K562 (cell line): ENCODE results near the gene RHEBL1.

Experiments
- CHD4 ChIP-seq: fragments of 200-600 bp; sonication (generic); IDR thresholded peaks from 3 replicates; pipeline ENCODE4 v1.6.1; 2012; ENCODE audit warnings: low read depth, mild to moderate bottlenecking, mixed read lengths, low read length, inconsistent platforms; ENCODE audit not compliant: insufficient read depth, insufficient replicate concordance, poor library complexity, severe bottlenecking
- CTBP1 ChIP-seq: fragments of 450-650 bp; IDR thresholded peaks from 2 replicates; pipeline ENCODE4 v1.6.1; 2016; ENCODE audit warnings: borderline replicate concordance
- HDGF ChIP-seq: fragments of 450-650 bp; IDR thresholded peaks from 2 replicates; pipeline ENCODE4 v1.6.1; 2016
- POLR2A ChIP-seq: fragments of 450-650 bp; conservative IDR thresholded peaks from 2 replicates; pipeline ENCODE4 v1.6.1; 2016
- SMAD3 ChIP-seq: fragments of 450-650 bp; formaldehyde crosslinking; conservative IDR thresholded peaks from 2 replicates; pipeline ENCODE4 v1.4.0; 2020; ENCODE audit warnings: mild to moderate bottlenecking
- TSHZ1 ChIP-seq: fragments of 250-450 bp; sonication (Bioruptor Pico); IDR thresholded peaks from 2 replicates; pipeline ENCODE4 v1.4.0; 2020; ENCODE audit warnings: mild to moderate bottlenecking, moderate library complexity
- ZNF124 ChIP-seq: sonication (generic); formaldehyde crosslinking; IDR thresholded peaks from 2 replicates; pipeline ENCODE4 v1.8.1; 2022; ENCODE audit warnings: missing genetic modification reagents
- ZNF134 ChIP-seq: fragments of 250-450 bp; sonication (Bioruptor Pico); conservative IDR thresholded peaks from 2 replicates; pipeline ENCODE4 v1.4.0; 2020
- ZNF57 ChIP-seq: fragments of 450-650 bp; formaldehyde crosslinking; IDR thresholded peaks from 2 replicates; pipeline ENCODE4 v1.4.0; 2020; ENCODE audit warnings: mild to moderate bottlenecking, moderate library complexity
- ZSCAN32 ChIP-seq: fragments of 450-650 bp; formaldehyde crosslinking; IDR thresholded peaks from 2 replicates; pipeline ENCODE4 v1.4.0; 2020; ENCODE audit warnings: mild to moderate bottlenecking, moderate library complexity
- TF ChIP-seq, protein P1 (sequence below), 3 experiments: IDR thresholded peaks in 2 of 3; conservative IDR thresholded peaks in 1 of 3; 2 replicates each; pipeline ENCODE4 v1.5.1; 2011 to 2012; ENCODE audit warnings: low read length in 3 of 3, mild to moderate bottlenecking in 3 of 3, control low read depth in 2 of 3, improper control_type of control experiment in 1 of 3, inconsistent platforms in 1 of 3, low read depth in 1 of 3, mixed read lengths in 1 of 3, moderate library complexity in 1 of 3; ENCODE audit not compliant: insufficient read depth in 2 of 3
- TF ChIP-seq, protein P2 (sequence below): fragments of 450-650 bp; formaldehyde crosslinking; IDR thresholded peaks from 2 replicates; pipeline ENCODE4 v1.4.0; 2022; ENCODE audit warnings: missing genetic modification characterization

- TF ChIP-seq, protein P1, sequence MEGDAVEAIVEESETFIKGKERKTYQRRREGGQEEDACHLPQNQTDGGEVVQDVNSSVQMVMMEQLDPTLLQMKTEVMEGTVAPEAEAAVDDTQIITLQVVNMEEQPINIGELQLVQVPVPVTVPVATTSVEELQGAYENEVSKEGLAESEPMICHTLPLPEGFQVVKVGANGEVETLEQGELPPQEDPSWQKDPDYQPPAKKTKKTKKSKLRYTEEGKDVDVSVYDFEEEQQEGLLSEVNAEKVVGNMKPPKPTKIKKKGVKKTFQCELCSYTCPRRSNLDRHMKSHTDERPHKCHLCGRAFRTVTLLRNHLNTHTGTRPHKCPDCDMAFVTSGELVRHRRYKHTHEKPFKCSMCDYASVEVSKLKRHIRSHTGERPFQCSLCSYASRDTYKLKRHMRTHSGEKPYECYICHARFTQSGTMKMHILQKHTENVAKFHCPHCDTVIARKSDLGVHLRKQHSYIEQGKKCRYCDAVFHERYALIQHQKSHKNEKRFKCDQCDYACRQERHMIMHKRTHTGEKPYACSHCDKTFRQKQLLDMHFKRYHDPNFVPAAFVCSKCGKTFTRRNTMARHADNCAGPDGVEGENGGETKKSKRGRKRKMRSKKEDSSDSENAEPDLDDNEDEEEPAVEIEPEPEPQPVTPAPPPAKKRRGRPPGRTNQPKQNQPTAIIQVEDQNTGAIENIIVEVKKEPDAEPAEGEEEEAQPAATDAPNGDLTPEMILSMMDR (IDR thresholded peaks at IDR 0.05 in 2 of 3, conservative IDR thresholded peaks at IDR 0.05 in 1 of 3; ENCODE audit: insufficient read depth in 2 of 3, low read depth in 1 of 3, low read length in 3 of 3) = no peak
- TF ChIP-seq SMAD3 (CRISPR knock-in tag) = no peak
- no peak for TF ChIP-seq CHD4
- TF ChIP-seq CTBP1 = no peak
- no peak for TF ChIP-seq ZNF57
- no peak for TF ChIP-seq ZNF134 (CRISPR knock-in tag)
- TF ChIP-seq, protein P2, sequence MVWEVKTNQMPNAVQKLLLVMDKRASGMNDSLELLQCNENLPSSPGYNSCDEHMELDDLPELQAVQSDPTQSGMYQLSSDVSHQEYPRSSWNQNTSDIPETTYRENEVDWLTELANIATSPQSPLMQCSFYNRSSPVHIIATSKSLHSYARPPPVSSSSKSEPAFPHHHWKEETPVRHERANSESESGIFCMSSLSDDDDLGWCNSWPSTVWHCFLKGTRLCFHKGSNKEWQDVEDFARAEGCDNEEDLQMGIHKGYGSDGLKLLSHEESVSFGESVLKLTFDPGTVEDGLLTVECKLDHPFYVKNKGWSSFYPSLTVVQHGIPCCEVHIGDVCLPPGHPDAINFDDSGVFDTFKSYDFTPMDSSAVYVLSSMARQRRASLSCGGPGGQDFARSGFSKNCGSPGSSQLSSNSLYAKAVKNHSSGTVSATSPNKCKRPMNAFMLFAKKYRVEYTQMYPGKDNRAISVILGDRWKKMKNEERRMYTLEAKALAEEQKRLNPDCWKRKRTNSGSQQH = no peak
- TF ChIP-seq TSHZ1 (CRISPR knock-in tag) = no peak
- no peak for TF ChIP-seq ZSCAN32
- no peak for TF ChIP-seq ZNF124
- peak; percentile 41; the same call in 1 of the 2 replicates for TF ChIP-seq POLR2A
- TF ChIP-seq HDGF = no peak
Observed at GRCh38 chr12:49030714-49031572, 38.8 kb downstream of the RHEBL1 start.
